NCI-H1930 (cell line): ENCODE data around the gene EPHA2.

Experiments
- DNase-seq, 2 experiments: peaks; one replicate each; lab custom pipeline; 2025; lab: John Stamatoyannopoulos, UW

EPHA2 gene

DNA sequence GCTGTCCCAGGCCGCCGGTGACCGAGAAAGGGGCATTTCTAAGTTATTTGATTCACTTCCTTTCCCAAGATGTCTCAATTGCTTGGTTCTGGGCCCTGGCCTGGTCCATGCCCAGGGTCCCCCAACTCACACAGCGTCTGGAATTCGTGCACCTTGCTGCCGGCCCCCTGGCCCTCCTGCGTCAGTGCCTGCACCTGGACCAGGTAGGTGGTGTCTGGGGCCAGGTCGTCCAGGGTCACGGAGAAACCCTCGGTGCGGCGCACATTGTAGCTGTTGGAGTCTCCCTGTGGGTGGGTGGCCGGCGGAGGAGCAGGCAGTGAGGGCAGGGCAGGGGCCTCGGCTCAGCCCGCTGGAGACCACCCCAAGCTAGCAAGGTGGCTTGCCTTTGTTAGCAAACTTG, 21.0 kb downstream of the EPHA2 start:
- no peak for DNase-seq

DNA sequence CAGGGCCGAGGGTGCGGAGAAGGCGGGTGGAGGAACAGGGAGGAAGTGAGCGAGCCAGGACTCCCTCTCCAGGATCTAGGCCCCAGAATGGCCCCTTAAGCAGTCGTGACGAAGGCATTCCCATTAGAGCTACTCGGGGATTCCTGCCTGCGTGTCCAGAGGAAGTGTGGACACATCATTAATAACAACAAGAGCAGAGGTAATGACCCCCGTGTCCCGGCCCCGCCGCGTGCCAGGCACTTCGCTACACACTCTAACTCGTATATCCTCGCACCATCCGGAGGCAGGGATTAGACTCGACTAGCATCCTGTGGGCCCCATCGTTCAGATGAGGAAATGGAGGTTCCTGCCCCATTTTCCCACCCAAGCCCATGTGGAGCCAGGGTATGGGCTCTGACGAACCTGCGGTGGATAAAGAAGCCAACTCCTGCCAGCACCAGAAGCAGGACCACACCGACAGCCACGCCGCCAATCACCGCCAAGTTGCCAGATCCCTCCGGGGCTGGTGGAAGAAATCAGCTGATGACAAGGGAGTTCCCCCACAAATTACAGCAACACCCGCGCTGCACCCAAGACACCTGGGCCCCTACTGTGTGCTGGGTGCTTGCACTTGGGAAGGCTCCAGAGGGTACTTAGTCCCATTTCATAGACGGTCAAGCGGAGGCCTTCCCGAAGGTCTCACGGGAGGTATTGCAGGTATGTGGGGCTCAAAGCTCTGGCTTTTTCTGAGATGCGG, 21.6 kb downstream of the EPHA2 start:
- no peak for DNase-seq

DNA sequence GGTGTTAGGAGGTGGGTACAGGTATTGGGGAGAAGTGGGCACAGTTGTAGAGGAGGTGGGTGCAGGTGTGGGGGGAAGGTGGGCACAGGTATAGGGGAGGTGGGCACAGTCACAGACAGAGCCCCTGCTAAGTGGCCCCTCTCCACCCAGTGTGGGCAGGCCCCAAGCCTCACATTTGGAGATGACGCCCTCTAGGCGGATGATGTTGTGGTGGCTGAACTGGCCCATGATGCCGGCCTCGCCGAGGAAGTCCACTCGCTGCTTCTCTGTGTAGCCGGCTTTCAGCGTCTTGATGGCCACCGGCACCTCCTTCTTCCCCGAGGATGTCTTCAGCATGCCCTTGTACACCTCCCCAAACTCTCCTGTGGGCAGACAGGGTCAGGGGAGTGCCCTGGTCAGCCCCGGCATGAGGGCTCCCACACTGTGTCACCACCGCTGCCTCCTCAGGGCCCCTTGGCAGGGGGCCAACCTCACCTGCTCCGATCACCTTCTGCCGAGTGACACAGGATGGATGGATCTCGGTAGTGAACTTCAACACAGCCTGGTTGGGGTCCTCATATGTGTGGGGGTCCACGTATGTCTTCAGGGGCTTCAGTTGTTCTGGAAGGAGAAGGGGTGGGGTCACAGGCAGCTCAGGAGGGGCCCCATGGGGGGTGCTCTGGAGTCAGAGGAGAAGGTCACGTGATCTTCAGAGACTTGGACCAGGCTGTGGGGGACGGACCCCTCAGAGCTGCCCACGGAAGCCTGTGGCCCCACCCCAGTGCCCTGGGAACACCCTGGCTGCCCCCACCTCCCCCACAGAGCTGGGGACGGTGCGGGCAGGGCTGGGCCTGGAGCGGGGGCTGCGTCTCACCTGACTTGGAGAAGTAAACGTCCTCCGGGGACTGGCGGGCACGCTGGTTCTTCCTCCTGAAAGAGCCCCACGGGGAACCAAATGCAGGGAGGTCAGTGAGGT, 22.6 kb downstream of the EPHA2 start:
- DNase-seq = no peak

DNA sequence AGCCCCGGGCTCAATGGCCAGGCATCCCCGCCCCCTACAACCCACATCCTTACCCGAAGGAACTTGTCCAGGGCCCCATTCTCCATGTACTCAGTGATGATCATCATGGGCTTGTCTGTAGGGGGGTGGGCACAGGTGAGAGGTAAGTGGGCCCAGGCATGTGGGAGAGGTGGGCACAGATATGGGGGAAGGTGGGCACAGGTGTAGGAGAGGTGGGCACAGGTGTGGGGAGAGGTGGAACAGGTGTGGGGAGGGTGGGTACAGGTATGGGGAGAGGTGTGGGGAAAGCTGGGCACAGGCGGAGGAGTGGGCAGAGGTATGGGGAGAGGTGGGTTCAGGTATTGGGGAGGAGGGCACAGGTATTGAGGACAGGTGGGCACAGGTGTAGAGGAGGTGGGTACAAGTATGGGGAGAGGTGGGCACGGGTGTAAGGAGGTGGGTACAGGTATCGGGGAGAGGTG, 23.5 kb downstream of the EPHA2 start:
- DNase-seq = no peak

DNA sequence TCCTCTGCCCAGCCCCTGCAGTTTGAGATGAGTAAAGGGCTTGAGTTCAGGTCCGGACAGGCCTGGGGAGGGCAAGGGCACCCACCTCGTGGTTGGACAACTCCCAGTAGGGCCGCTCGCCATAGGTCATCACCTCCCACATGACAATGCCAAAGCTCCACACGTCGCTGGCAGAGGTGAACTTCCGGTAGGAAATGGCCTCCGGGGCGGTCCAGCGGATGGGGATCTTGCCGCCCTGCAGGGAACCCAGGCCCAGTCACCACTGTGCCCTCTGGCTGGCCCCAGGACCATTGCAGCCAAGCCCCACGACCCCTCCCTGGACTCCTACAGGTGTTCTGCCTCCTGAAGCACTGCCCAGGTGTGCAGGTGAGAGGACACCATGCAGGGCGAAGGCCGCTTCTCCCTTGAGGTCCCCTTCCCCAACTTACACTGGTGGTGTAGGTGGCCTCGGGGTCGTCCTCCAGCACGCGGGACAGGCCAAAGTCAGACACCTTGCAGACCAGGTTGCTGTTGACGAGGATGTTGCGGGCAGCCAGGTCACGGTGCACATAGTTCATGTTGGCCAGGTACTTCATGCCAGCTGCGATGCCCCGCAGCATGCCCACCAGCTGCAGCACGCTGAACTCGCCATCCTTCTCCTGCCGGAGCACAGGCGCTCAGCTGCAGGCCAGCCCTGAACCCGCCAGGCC, 24.1 kb downstream of the EPHA2 start:
- DNase-seq = no peak

DNA sequence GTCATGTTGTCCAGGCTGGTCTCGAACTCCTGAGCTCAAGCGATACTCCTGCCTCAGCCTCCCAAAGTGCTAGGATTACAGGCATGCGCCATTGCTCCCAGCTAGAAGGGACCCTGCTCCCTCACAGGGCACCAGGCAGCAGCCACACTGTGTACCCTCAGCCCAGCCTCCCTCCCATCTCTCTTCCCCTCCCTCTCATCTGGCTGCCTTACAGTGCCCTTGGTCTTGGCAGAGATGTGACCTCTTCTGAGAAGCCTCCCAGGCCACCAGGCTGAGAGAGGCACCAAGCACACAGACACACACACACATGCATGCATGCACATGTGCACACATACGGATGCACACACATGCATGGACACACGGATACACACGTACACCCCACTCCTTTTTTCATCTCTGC, 25.0 kb downstream of the EPHA2 start:
- no peak for DNase-seq

DNA sequence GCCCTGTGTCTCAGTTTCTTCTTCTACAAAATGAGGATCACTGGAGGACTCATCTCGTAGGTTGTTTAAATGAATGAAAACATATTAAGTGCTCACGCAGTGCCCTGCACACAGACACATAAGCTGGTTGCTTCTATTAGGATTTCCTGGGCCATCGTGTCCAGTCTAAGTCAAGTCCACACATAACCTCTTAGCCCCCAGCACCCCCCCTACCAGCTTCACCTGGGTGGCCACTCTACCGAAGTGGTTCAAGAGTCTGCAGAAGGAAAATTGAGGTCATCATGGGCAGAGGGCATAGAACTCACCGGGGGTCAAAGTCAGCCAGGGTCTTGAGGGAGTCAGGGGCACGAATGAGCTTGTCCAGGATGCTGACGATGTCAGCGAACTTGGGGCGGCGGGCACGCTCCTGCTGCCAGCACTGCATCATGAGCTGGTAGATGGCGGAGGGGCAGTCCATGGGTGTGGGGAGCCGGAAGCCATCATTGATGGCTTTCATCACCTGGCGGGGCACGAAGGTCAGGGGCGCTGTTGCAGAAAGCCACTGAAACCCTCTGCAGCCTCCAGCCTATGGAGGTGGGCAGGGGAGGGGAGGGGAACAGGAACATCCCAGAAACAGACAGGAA, 25.8 kb downstream of the EPHA2 start:
- DNase-seq = no peak

DNA sequence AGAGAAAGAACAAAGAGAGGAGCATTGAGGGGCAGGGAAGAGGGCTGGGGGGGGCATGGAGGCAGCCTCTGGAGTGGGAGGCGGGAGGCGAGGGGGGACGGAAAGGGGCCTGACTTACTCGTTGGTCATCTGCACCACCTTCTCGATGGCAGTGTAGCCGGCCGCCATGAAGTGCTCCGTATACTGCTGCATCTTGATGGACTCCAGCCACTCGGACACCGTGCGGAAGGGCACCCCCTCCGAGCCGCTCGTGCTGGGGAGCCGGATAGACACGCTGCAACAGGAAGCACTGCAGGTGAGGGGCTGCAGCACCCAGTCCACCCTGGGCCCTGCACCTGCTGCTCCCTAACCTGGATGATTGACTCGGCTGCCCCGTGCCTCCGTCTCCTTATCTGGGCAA, 26.6 kb downstream of the EPHA2 start:
- DNase-seq = no peak

DNA sequence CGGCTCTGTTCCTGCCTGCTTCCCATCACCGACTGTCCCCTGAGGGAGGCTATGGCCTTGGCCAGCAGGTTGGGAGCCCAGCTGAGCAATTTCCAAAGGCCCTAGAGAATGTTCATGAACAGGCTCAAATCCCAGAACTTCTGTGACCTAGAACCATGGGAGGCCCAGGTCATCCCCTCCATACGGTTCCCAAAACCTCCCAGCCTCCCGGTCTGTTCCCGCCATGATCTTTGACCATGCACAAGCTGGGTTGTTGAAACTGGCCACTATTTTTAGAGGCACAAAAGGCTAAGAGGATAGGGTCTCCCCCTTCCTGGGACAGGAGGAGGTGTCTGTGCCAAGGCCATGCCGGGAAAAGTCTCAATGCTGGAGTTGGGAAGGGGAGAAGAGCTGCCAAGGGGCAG, 27.5 kb downstream of the EPHA2 start:
- no peak for DNase-seq

DNA sequence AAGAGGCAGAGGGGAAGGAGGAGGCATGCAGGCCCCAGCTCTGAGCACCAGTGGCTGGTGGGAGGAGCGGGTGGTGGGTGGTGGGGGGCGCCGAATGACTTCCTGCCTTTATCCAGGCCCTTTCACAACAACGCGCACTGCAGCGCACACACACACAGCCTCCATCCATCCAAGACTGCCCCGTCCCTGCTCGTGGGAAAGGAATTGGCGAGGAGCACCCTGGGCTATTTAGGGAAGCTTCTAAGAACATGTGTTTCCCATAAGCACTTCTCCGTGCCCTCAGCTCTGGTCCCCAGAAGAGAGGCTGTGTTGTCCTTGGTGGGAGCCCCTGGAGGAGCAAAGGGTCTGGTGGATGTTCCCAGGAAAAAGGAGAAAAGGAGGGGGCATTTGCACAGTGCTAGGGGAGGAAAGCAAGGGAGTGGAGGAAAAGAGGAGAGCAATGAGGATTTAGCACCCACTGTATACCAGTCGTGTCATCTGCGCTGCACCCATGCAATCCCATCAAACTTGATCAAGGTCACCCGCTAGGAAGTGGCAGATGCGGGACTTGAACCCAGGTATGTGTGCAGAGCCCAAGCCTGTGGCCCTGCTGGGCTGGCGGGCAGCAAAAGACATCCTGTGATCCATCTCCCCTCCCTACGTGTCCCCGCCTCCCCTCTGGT, 28.1 kb downstream of the EPHA2 start:
- DNase-seq = no peak

DNA sequence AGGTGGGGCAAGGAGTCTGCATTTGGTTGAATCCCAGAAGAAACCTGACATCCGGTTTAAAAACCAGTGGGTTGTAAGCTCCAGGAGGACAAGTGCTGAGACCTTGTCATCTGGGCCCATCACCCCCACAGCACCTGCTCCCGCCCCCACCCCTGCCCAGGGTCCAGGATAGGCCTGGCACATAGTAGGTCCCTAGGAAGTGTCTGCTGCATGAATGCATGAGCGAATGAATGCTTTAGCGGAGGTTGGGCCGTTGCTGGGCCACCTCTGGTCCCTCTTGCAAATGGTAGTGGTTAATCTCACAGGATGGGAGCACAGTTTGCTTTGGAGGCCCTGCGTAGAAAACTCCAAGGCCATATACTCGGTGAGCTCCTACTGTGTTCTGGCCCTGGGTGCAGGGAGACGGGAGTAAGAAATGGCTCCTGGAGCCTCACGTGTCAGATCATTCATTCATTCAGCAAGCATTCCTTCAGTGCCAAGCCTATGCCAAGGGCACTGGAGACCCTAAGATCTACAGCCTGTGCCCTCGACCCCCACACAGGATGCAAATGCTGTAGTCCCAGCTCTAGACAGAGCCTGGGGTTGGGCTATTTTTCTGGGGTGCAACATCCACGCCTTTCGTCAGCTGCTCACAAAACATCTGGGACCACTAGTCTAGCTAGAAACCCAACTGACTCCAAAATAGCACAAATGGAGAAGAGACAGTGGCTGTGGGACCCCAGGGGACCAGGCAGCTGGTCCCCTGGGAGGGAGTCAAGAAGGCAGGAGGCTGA, 28.9 kb downstream of the EPHA2 start:
- no peak for DNase-seq

DNA sequence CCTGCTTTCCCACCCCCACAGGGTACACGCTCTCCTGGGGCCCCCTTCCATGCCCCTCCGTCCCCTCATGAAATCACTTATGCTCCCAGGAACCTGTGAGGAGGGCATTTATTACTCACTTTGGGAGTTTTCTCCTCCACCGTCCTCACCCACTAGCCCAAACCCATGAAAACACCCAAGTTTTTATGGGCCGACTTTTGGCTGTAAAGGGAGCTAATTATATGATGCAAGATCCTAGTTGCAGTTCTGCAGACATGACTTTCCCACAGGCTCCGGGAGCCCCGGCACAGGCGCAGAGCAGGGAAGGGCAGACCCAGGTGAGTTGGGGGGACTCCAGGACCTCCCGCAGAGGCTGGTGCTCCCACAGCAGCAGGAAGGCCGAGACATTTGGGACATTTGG, 29.7 kb downstream of the EPHA2 start:
- no peak for DNase-seq

DNA sequence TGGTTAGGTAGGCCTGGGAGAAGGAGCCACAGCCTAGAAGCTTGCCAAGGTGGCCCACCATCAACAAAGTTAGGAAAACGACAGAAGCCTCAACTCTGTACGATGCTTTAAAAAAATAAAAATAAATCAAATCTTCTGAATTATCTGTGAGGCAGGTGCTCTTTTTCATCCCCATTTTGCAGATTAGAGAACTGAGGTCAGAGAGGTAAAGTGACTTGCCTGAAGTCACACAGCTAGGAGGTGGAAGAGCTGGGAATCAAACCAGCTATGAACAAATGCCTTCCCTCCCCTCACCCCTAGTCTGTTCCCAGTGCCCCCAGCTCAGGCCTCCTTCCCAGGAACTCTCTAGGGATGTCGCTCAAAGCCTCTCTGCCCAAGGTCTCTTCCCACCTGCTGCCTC, 30.4 kb downstream of the EPHA2 start:
- no peak for DNase-seq

DNA sequence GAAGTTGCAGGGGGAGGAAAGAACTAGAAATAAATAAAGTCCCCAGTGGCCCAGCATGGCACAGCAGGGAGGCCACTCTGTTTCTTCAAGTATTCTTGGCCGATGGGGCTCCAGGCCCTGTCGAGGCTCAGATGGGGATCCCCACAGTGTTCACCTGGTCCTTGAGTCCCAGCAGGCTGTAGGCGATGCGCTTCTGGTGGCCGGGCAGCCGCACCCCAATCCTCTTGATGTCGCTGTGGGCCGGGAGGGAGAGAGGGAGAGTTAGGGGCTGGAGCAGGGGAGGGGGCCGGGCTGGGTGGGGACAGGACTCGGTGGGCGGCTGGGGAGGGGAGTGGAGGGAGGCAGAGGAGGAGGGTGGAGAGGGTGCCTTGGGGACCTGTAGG, 30.8 kb downstream of the EPHA2 start:
- no peak for DNase-seq

DNA sequence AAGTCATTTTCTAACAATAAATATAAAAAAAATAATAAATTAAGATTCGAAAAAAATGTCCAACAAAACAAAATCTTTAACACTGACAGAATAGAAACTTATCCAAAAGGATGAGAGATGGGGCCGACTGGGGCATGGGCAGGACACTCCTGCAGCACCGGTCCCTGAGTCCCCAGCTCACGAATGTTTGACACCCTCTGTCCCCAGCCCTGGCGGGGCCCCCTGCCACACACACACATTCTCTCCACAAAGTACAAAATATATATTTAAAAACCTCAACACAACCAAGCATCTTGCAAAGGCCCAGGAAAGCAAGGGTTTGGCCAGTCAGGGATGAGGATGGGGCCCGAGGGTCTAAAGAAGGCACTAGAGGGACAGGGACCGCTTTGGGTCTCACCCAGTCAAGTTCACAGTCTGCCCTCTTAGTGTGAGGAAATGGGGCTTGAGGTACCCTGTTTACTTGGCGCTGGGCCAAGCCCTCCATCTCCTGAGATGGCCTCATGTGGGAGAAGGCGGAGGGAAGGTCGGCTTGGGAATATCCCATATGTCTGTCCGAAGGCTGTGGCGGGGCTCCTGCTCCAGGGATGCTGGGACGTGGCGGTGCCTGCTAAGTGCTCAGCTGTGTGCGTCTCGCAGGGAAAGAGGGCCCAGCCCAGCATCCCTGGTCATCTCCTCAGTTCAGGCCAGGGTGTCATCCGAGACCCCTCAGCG, 31.3 kb downstream of the EPHA2 start:
- DNase-seq = no peak

DNA sequence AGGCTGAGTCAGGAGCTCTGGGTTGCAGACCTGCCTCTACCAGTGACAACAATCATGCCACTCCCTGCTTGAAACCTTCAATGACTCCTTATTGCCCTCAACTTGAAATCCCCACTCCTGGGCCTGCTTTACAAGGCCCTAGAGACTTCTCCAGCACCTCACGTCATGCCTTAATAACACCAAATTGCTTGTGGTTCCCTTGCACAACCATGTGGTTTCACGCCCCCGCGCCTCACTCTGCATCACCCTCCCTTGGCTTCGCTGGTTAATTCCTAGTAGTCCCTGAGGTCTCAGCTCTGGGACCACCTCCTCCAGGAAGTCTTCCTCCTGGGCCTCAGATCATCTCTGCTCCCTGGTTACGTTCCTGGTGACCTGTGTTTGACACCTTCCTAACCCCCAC, 33.0 kb downstream of the EPHA2 start:
- no peak for DNase-seq

DNA sequence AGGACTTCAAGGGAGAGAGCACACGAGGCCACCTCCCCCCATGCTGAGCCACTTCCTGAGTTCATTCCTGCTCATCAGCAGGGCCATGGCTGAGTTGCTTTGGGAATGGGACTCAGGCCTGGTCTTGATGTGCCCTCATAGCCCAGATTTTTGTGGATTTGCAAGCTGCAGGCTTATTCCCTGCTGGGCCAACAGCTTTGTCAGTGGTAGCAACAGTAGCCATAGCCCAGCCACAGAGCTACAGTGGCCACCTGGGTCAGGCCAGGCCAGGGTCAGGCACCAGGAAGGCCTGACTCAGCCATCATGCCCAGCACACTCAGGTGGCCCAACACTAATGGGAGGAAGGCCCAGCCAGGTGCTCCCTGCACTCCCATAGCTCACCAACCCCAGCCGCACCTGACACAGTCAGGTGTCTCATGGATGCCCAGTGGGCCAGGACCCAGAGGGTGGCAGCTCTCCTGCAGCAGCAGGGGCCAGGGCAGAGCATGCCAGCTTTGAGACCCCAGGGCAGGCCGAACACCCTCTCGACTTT, 33.5 kb downstream of the EPHA2 start:
- DNase-seq = no peak

DNA sequence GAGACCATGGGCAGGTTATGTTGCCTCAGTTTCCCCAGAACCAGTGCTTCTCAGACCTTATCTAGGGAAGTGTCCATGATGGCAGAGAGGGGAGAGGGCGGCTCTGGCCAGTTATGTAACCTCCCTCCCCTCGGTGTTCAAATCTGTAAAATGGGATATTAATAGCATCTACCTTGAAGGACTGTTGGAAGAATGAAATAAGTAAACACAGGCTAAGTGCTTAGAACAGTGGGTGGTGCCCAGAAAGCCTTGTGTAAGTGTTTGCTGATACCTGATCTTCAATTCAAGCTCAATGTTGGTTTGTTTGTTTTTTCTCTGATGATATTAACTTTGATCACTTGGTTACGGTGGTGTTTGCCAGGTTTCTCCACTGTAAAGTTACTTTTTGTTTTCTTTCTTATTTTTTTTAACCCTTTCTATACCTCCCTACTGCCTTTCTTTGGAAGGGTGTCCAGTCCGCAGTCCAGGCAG, 34.9 kb downstream of the EPHA2 start:
- DNase-seq = no peak

DNA sequence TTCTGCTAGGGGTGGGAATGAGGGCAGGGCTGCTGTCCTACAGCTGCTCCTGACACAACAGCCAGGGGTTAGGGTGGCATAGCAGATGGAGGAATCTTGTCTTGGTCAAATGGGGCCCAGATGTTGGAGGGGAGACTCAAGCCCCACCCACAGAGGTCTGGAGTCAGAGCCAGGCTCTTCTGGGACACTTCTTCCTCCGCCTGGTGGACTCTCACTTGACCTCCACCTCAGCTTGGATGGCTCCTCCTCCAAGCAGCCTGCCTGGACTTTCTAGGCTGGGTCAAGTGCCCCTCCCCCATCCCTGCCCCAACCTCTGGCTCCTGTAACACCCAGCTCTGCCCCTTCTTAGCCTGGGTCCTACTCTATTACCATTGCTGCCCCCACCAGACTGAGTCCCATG, 35.5 kb downstream of the EPHA2 start:
- no peak for DNase-seq

DNA sequence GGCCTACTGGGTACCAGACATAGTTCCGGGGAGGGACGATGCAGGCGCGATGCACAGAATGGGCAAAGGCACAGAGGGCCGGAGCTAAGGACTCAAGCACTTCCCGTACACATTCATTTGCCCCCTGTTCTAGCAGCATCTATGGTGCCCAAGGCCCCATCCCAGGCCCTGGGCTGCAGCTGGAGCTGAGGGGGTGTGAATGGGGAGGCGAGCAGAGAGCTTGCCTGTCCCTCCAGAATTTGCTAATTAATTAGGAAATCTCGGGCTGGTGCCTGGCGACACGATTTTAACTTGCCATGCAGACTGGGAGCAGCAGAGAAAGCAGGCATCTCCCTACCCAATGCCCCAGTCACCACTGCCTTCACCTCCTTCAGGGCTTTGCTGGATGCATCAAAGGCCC, 35.9 kb downstream of the EPHA2 start:
- no peak for DNase-seq
